ENCODE data around the gene TNC. TPM values are rescaled to one million over a fixed set of nuclear protein-coding genes. Genes with fewer than 3 reads are reported as not detected.

TNC gene
- total and polyA plus RNA-seq, 4 donors = 8.5 to 1,047 (median 103) TPM

- intact Hi-C loops (cut with DNase I) = loop anchor here in 1 of 2 donors (10.0 kb wide), 1 partner anchor 183 kb away; no protein-coding TSS in a partner anchor
- no peaks in the 10 kb centered on the region for H3K36me3 ChIP-seq (ENCODE audit: control insufficient read depth in 1 of 2, insufficient read depth in 2 of 2, low read length in 1 of 2)
- ATAC-seq (ENCODE audit: low FRiP score) (no peak), DNase-seq (no peak)
- H3K9me3 ChIP-seq (ENCODE audit: control insufficient read depth, low read length) = no peaks in the 10 kb centered on the region
- H3K4me3 ChIP-seq (ENCODE audit: low read length in 2 of 2) = no peak overlapping the region
- no peaks in the 10 kb centered on the region for H3K27me3 ChIP-seq (ENCODE audit: control insufficient read depth in 1 of 2, insufficient read depth in 2 of 2, low read length in 1 of 2)
- peaks cover 0 to 10% of the 10 kb centered on the region in 2 donors for H3K4me1 ChIP-seq (ENCODE audit: control insufficient read depth in 1 of 2, insufficient read depth in 2 of 2, low read length in 2 of 2)
- no peak overlapping the region for H3K27ac ChIP-seq (ENCODE audit: low read depth in 1 of 2, low read length in 2 of 2)
Measured at GRCh38 chr9:115142090-115142489, 24.1 kb upstream of the TNC start.

- Histone ChIP-seq H3K27ac (ENCODE audit: low read depth in 1 of 2, low read length in 2 of 2) (no peak overlapping the region), H3K9me3 (ENCODE audit: control insufficient read depth, low read length) (no peaks in the 10 kb centered on the region), H3K36me3 (ENCODE audit: control insufficient read depth in 1 of 2, insufficient read depth in 2 of 2, low read length in 1 of 2) (no peaks in the 10 kb centered on the region), H3K27me3 (ENCODE audit: control insufficient read depth in 1 of 2, insufficient read depth in 2 of 2, low read length in 1 of 2) (no peaks in the 10 kb centered on the region), H3K4me1 (ENCODE audit: control insufficient read depth in 1 of 2, insufficient read depth in 2 of 2, low read length in 2 of 2) (peaks cover 0 to 10% of the 10 kb centered on the region in 2 donors), H3K4me3 (ENCODE audit: low read length in 2 of 2) (no peak overlapping the region)
- DNase-seq (no peak), ATAC-seq (ENCODE audit: low FRiP score) (no peak)
- WGBS, 2 donors = 92 to 97% methylated on average over 3 of the region's 3 CpGs
- intact Hi-C loops (cut with DNase I) = loop anchor here in 1 of 2 donors (10.0 kb wide), 1 partner anchor 183 kb away; no protein-coding TSS in a partner anchor
Measured at GRCh38 chr9:115141612-115142011, 23.7 kb upstream of the TNC start.

DNA sequence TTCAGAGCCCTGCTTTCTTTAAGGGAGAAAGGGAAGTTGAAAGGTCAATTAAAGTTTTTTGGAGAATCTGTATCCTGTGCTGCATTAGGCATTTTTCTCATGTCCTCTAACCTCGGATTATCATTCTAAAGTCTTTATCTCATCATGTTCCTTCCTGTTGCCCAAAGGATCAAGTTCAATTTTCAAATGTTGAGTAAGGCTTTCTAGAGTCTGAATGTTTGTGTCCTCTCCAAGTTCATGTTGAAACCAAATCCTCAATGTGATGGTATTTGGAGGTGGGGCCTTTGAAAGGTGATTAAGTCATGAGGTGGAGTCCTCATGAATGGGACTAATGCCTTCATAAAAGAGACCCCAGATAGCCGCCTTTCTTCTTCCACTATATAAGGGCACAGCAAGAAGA lies 20.2 kb upstream of the TNC start:
- DNase-seq (no peak), ATAC-seq (ENCODE audit: low FRiP score) (no peak)
- no peaks in the 10 kb centered on the region for H3K9me3 ChIP-seq (ENCODE audit: control insufficient read depth, low read length)
- H3K36me3 ChIP-seq (ENCODE audit: control insufficient read depth in 1 of 2, insufficient read depth in 2 of 2, low read length in 1 of 2) = no peaks in the 10 kb centered on the region
- no peaks in the 10 kb centered on the region for H3K27me3 ChIP-seq (ENCODE audit: control insufficient read depth in 1 of 2, insufficient read depth in 2 of 2, low read length in 1 of 2)
- intact Hi-C loops (cut with DNase I) = no loop called here
- H3K4me3 ChIP-seq (ENCODE audit: low read length in 2 of 2) = no peak overlapping the region
- 90 to 94% methylated on average over 2 of the region's 2 CpGs for WGBS, 2 donors
- H3K4me1 ChIP-seq (ENCODE audit: control insufficient read depth in 1 of 2, insufficient read depth in 2 of 2, low read length in 2 of 2) = no peaks in the 10 kb centered on the region
- no peak overlapping the region for H3K27ac ChIP-seq (ENCODE audit: low read depth in 1 of 2, low read length in 2 of 2)

- Histone ChIP-seq H3K4me1 (ENCODE audit: control insufficient read depth in 1 of 2, insufficient read depth in 2 of 2, low read length in 2 of 2) (no peaks in the 10 kb centered on the region), H3K4me3 (ENCODE audit: low read length in 2 of 2) (no peak overlapping the region), H3K9me3 (ENCODE audit: control insufficient read depth, low read length) (no peaks in the 10 kb centered on the region), H3K27ac (ENCODE audit: low read depth in 1 of 2, low read length in 2 of 2) (no peak overlapping the region), H3K36me3 (ENCODE audit: control insufficient read depth in 1 of 2, insufficient read depth in 2 of 2, low read length in 1 of 2) (no peaks in the 10 kb centered on the region), H3K27me3 (ENCODE audit: control insufficient read depth in 1 of 2, insufficient read depth in 2 of 2, low read length in 1 of 2) (no peaks in the 10 kb centered on the region)
- ATAC-seq (ENCODE audit: low FRiP score) (no peak), DNase-seq (no peak)
- WGBS, 2 donors = 77 to 79% methylated on average over 2 of the region's 2 CpGs
- intact Hi-C loops (cut with DNase I) = no loop called here
Measured at GRCh38 chr9:115137526-115137925, 19.6 kb upstream of the TNC start.

DNA sequence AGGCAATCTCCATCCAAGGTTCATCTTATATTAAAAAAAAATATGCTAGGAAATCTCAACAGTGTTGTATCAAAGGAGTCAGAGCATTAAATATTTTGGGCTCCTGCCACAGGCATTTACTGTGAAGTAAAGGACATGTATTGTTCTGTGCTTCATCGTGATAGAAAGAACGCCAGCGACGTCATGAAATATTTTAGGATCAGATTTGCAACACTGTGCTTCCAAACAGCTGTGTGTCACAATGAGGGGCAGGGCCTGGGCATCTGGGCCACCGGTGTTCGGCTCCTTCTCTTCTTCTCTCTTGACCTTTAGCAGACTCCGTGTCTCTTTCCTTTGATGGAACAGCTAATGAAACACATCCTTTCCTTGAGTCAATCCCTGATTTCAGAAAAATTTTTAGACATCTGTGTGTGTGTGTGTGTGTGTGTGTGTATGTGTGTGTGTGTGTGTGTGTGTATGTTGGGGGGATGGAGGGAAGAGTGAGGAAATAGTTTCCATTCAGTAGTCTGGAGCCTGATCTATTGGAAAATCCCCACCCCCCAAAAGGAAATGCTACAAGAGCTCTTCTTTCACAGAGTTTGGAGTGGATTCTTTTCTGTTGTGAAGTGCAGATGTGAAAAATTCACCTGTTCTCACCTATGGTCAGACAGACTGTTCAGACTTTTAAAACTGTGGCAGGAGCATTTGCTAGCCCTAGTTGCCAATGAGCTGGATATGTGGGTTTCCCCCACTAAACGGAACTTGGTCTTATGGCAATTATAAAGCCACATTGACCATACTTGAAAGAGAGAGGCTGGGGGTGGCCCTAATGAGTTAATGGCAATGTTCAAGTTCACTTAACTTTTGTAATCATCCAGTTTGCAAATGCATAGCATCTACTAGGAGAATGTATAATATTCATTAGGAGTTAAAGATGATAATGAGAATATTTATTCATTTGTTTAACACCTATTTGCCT lies 18.1 kb upstream of the TNC start:
- no peaks in the 10 kb centered on the region for H3K9me3 ChIP-seq (ENCODE audit: control insufficient read depth, low read length)
- ATAC-seq (ENCODE audit: low FRiP score) (no peak), DNase-seq (no peak)
- H3K27me3 ChIP-seq (ENCODE audit: control insufficient read depth in 1 of 2, insufficient read depth in 2 of 2, low read length in 1 of 2) = no peaks in the 10 kb centered on the region
- no peaks in the 10 kb centered on the region for H3K36me3 ChIP-seq (ENCODE audit: control insufficient read depth in 1 of 2, insufficient read depth in 2 of 2, low read length in 1 of 2)
- H3K4me3 ChIP-seq (ENCODE audit: low read length in 2 of 2) = no peak overlapping the region
- 69 to 81% methylated on average over 8 of the region's 8 CpGs for WGBS, 2 donors
- intact Hi-C loops (cut with DNase I) = no loop called here
- H3K4me1 ChIP-seq (ENCODE audit: control insufficient read depth in 1 of 2, insufficient read depth in 2 of 2, low read length in 2 of 2) = no peaks in the 10 kb centered on the region
- H3K27ac ChIP-seq (ENCODE audit: low read depth in 1 of 2, low read length in 2 of 2) = no peak overlapping the region

DNA sequence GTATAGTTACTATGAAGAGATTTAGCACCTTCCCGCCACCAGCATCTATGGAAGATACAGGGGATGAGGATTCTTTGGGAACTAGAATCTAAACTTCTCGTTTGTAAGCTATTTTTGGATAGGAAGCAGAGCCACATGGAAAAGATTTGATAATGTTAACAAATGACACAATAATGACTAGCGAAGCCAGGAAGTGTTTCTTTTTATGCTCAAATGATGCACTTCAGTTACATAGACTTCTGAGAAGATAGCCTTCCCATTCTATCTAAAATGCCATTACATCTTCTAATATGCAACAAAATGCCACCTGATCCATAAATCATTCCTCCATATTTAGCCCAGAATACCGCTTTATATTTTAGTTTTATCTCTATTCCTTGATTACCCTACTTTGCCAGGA lies 17.0 kb upstream of the TNC start:
- no peaks in the 10 kb centered on the region for H3K27me3 ChIP-seq (ENCODE audit: control insufficient read depth in 1 of 2, insufficient read depth in 2 of 2, low read length in 1 of 2)
- intact Hi-C loops (cut with DNase I) = no loop called here
- ATAC-seq (ENCODE audit: low FRiP score) (no peak), DNase-seq (no peak)
- no peak overlapping the region for H3K4me3 ChIP-seq (ENCODE audit: low read length in 2 of 2)
- H3K9me3 ChIP-seq (ENCODE audit: control insufficient read depth, low read length) = no peaks in the 10 kb centered on the region
- 66 to 71% methylated on average over 4 of the region's 4 CpGs for WGBS, 2 donors
- no peak overlapping the region for H3K27ac ChIP-seq (ENCODE audit: low read depth in 1 of 2, low read length in 2 of 2)
- H3K36me3 ChIP-seq (ENCODE audit: control insufficient read depth in 1 of 2, insufficient read depth in 2 of 2, low read length in 1 of 2) = no peaks in the 10 kb centered on the region
- H3K4me1 ChIP-seq (ENCODE audit: control insufficient read depth in 1 of 2, insufficient read depth in 2 of 2, low read length in 2 of 2) = no peaks in the 10 kb centered on the region

DNA sequence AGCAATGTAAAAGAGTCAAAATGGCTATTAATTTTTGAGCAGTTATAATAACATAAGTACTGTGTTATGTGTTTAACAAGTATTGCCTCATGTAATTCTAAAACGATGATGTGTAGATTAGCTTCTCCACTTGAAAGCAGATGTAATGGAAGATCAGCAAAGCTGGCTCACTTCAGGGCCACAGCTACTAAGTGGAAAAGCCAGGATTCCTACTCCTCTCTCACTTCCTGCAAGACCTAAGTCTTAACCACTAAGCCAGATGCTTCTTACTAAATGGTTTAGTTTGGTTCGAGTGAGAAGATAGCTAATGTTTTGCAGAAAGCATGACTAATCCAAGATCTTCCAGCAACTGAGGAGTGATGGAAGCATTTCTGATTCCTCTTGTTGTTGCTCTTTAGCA lies 15.7 kb upstream of the TNC start:
- Histone ChIP-seq H3K36me3 (ENCODE audit: control insufficient read depth in 1 of 2, insufficient read depth in 2 of 2, low read length in 1 of 2) (no peaks in the 10 kb centered on the region), H3K27ac (ENCODE audit: low read depth in 1 of 2, low read length in 2 of 2) (no peak overlapping the region), H3K4me1 (ENCODE audit: control insufficient read depth in 1 of 2, insufficient read depth in 2 of 2, low read length in 2 of 2) (no peaks in the 10 kb centered on the region), H3K4me3 (ENCODE audit: low read length in 2 of 2) (no peak overlapping the region), H3K27me3 (ENCODE audit: control insufficient read depth in 1 of 2, insufficient read depth in 2 of 2, low read length in 1 of 2) (no peaks in the 10 kb centered on the region), H3K9me3 (ENCODE audit: control insufficient read depth, low read length) (no peaks in the 10 kb centered on the region)
- intact Hi-C loops (cut with DNase I) = no loop called here
- no peak for ATAC-seq (ENCODE audit: low FRiP score)
- DNase-seq = no peak
- WGBS, 2 donors = 80 to 88% methylated on average over 2 of the region's 2 CpGs

GRCh38 chr9:115132648-115133047 lies 14.7 kb upstream of the TNC start:
- 47 to 69% methylated on average over 12 of the region's 12 CpGs for WGBS, 2 donors
- Histone ChIP-seq H3K27ac (ENCODE audit: low read depth in 1 of 2, low read length in 2 of 2) (no peak overlapping the region), H3K9me3 (ENCODE audit: control insufficient read depth, low read length) (no peaks in the 10 kb centered on the region), H3K4me3 (ENCODE audit: low read length in 2 of 2) (no peak overlapping the region), H3K27me3 (ENCODE audit: control insufficient read depth in 1 of 2, insufficient read depth in 2 of 2, low read length in 1 of 2) (no peaks in the 10 kb centered on the region), H3K4me1 (ENCODE audit: control insufficient read depth in 1 of 2, insufficient read depth in 2 of 2, low read length in 2 of 2) (no peaks in the 10 kb centered on the region), H3K36me3 (ENCODE audit: control insufficient read depth in 1 of 2, insufficient read depth in 2 of 2, low read length in 1 of 2) (no peaks in the 10 kb centered on the region)
- DNase-seq (no peak), ATAC-seq (ENCODE audit: low FRiP score) (peak; percentile 29)
- intact Hi-C loops (cut with DNase I) = no loop called here

GRCh38 chr9:115130176-115130575 lies 12.2 kb upstream of the TNC start:
- Histone ChIP-seq H3K27me3 (ENCODE audit: control insufficient read depth in 1 of 2, insufficient read depth in 2 of 2, low read length in 1 of 2) (no peaks in the 10 kb centered on the region), H3K9me3 (ENCODE audit: control insufficient read depth, low read length) (no peaks in the 10 kb centered on the region), H3K36me3 (ENCODE audit: control insufficient read depth in 1 of 2, insufficient read depth in 2 of 2, low read length in 1 of 2) (no peaks in the 10 kb centered on the region), H3K4me3 (ENCODE audit: low read length in 2 of 2) (no peak overlapping the region), H3K27ac (ENCODE audit: low read depth in 1 of 2, low read length in 2 of 2) (no peak overlapping the region), H3K4me1 (ENCODE audit: control insufficient read depth in 1 of 2, insufficient read depth in 2 of 2, low read length in 2 of 2) (no peaks in the 10 kb centered on the region)
- 82 to 85% methylated on average over 3 of the region's 3 CpGs for WGBS, 2 donors
- DNase-seq (no peak), ATAC-seq (ENCODE audit: low FRiP score) (no peak)
- intact Hi-C loops (cut with DNase I) = no loop called here
